ENCODE results near the gene SYT12.

The SYT12 gene

DNA sequence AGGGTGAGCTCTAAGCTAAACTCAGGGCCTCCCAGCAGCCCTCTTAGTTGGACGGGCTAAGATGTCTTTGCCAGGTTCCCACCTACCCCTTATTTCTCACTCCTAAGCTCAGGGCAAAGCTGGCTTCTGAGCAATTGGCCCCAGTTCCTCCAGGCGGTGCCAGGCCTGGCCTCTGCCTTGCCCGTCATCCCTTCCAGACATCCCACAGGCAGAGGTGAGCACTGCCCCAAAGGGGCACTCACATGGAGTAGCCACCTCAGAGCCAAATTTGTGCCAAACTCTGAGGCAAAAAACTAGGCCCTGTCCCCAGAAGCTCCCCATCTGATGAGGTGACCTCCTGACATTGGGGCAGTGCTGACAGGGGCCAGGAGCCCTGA lies 43.4 kb downstream of the SYT12 start:
- H3K4me1 ChIP-seq (ENCODE audit: control insufficient read depth, insufficient read depth, low read length, poor library complexity, severe bottlenecking) = peaks cover under 1% of the 10 kb centered on the region
- no peak overlapping the region for H3K4me3 ChIP-seq (ENCODE audit: insufficient read depth, low read depth, low read length, poor library complexity, severe bottlenecking)
- H3K27ac ChIP-seq (ENCODE audit: insufficient read depth, low read length, poor library complexity, severe bottlenecking) = no peak overlapping the region
- no peaks in the 10 kb centered on the region for H3K36me3 ChIP-seq (ENCODE audit: control insufficient read depth, insufficient read depth, low read length)
- H3K9me3 ChIP-seq (ENCODE audit: control insufficient read depth, low read length) = no peaks in the 10 kb centered on the region
- no peak for DNase-seq
- no peaks in the 10 kb centered on the region for H3K27me3 ChIP-seq (replicated peaks; ENCODE audit: control insufficient read depth, insufficient read depth, low read length, poor library complexity, severe bottlenecking)

DNA sequence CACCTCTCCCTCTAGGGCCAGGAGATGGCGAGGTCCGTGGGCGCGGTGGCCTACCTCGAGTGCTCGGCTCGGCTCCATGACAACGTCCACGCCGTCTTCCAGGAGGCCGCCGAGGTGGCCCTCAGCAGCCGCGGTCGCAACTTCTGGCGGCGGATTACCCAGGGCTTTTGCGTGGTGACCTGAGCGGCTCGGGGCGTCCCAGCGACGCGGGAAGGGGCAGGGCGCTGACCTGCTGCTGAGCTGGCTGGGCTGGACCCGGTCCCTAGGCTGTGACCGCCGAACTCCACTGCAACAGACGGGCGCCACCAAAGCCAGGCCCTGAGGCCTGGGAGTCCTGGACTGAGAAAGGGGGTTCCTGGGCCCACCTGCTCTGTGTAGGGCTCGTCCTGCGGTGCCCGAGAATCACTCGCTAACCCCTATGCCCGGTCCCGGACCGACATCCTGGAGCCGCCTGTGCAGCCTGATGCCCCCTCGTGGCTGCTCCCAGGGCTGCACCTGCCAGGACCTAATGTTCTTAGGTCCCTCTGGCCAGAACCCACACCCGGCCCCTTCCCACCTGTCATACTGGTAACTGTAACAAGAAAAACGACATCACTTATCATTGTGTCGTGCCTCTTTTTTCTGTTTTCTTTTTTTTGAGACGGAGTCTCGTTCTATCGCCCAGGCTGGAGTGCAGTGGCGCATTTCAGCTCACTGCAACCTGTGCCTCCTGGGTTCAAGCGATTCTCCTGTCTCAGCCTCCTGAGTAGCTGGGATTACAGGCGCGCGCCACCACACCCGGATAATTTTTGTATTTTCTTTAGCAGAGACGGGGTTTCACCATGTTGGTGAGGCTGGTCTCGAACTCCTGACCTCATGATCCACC lies 48.7 kb downstream of the SYT12 start:
- Histone ChIP-seq H3K36me3 (ENCODE audit: control insufficient read depth, insufficient read depth, low read length) (no peaks in the 10 kb centered on the region), H3K4me3 (ENCODE audit: insufficient read depth, low read depth, low read length, poor library complexity, severe bottlenecking) (no peak overlapping the region), H3K27ac (ENCODE audit: insufficient read depth, low read length, poor library complexity, severe bottlenecking) (no peak overlapping the region), H3K27me3 (replicated peaks; ENCODE audit: control insufficient read depth, insufficient read depth, low read length, poor library complexity, severe bottlenecking) (peaks cover 4% of the 10 kb centered on the region), H3K4me1 (ENCODE audit: control insufficient read depth, insufficient read depth, low read length, poor library complexity, severe bottlenecking) (peaks cover 2% of the 10 kb centered on the region), H3K9me3 (ENCODE audit: control insufficient read depth, low read length) (no peaks in the 10 kb centered on the region)
- DNase-seq = peak; percentile 28 to 59 (median 36)

DNA sequence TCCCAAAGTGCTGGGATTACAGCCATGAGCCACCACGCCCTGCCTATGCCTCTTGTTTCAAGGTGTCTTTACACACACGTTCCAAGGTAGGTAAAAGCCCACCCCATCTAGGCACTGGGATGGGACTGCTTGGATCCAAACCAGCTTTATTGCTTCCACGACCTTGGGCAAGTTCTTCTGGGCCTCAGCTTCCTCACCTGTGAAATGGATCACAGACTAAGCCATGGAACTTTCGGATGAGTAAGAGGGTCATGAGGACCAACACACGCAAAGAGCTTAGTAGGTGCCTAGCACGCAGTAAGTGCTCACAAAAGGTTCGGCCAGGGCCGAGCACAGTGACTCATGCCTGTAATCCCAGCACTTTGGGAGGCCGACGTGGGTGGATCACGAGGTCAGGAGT lies 49.4 kb downstream of the SYT12 start:
- Histone ChIP-seq H3K27ac (ENCODE audit: insufficient read depth, low read length, poor library complexity, severe bottlenecking) (no peak overlapping the region), H3K9me3 (ENCODE audit: control insufficient read depth, low read length) (no peaks in the 10 kb centered on the region), H3K4me3 (ENCODE audit: insufficient read depth, low read depth, low read length, poor library complexity, severe bottlenecking) (no peak overlapping the region), H3K4me1 (ENCODE audit: control insufficient read depth, insufficient read depth, low read length, poor library complexity, severe bottlenecking) (peaks cover 2% of the 10 kb centered on the region), H3K36me3 (ENCODE audit: control insufficient read depth, insufficient read depth, low read length) (no peaks in the 10 kb centered on the region), H3K27me3 (replicated peaks; ENCODE audit: control insufficient read depth, insufficient read depth, low read length, poor library complexity, severe bottlenecking) (peaks cover 4% of the 10 kb centered on the region)
- DNase-seq = no peak

DNA sequence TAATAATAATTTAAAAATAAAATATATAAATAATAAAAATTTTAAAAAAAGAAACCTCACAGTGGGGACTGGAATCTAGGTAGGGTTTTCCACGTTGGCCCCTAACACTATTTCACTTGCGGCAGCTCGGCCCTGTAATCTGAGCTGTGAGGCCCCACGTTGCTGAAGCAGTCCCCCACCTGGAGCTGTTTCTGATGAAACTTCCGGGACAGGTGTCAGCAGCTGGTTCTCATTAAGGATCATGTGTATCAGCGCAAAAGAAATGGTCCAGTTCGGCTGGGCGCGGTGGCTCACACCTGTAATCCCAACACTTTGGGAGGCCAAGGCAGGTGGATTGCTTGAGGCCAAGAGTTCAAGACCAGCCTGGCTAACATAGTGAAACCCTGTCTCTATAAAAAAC lies 51.0 kb downstream of the SYT12 start:
- Histone ChIP-seq H3K27me3 (replicated peaks; ENCODE audit: control insufficient read depth, insufficient read depth, low read length, poor library complexity, severe bottlenecking) (peaks cover 4% of the 10 kb centered on the region), H3K9me3 (ENCODE audit: control insufficient read depth, low read length) (no peaks in the 10 kb centered on the region), H3K4me3 (ENCODE audit: insufficient read depth, low read depth, low read length, poor library complexity, severe bottlenecking) (no peak overlapping the region), H3K36me3 (ENCODE audit: control insufficient read depth, insufficient read depth, low read length) (no peaks in the 10 kb centered on the region), H3K4me1 (ENCODE audit: control insufficient read depth, insufficient read depth, low read length, poor library complexity, severe bottlenecking) (peaks cover 2% of the 10 kb centered on the region), H3K27ac (ENCODE audit: insufficient read depth, low read length, poor library complexity, severe bottlenecking) (no peak overlapping the region)
- no peak for DNase-seq

DNA sequence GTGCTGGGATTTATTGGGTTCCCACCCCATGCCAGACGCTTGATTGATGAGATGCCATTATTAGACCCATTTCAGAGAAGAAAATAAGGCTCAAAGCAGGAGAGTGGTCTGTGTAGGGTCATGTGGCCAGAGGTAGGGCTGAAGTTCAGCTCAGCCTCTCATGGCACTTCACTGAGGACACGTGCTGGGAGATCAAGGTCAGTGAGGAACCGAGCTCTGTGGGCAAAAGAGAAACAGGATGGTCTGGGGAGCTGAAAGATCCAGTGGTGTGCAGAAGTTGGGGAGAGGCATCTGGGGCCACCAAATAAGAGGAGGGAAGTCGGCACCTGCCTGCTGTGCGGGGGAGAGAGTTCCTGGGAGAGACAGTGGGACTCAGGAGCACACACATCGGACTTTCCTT lies 53.3 kb downstream of the SYT12 start:
- DNase-seq = no peak
- Histone ChIP-seq H3K4me1 (ENCODE audit: control insufficient read depth, insufficient read depth, low read length, poor library complexity, severe bottlenecking) (peaks cover 2% of the 10 kb centered on the region), H3K27ac (ENCODE audit: insufficient read depth, low read length, poor library complexity, severe bottlenecking) (no peak overlapping the region), H3K27me3 (replicated peaks; ENCODE audit: control insufficient read depth, insufficient read depth, low read length, poor library complexity, severe bottlenecking) (peaks cover 4% of the 10 kb centered on the region), H3K9me3 (ENCODE audit: control insufficient read depth, low read length) (no peaks in the 10 kb centered on the region), H3K4me3 (ENCODE audit: insufficient read depth, low read depth, low read length, poor library complexity, severe bottlenecking) (no peak overlapping the region), H3K36me3 (ENCODE audit: control insufficient read depth, insufficient read depth, low read length) (no peaks in the 10 kb centered on the region)

DNA sequence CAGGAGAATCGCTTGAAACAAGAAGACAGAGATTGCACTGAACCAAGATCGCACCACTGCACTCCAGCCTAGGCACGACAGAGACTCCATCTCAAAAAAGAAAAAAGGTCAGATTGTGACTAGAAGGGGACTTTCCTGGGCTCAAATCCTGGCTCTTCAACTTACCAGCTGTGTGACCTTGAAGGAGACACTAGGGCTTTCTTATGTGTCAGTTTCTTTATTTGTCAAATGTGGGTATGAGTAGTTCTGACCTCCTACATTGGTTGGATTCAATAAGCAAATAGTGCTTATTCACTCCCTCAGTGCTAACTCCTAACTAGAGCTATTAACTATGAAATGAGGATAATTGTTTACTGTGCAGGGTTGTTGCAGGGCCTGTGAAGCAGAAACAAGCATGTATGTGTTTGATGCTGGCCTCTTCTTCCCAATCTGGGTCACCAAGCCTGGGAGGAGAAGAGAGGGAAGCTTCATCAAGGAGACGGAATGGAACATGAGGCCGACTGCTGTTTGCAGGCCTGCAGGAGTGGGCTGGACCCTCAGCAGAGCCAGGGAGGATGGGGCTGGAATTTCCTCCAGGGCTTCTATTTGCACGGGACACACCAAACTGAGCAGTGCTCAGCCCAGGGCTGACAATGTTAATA lies 56.3 kb downstream of the SYT12 start:
- H3K36me3 ChIP-seq (ENCODE audit: control insufficient read depth, insufficient read depth, low read length) = no peaks in the 10 kb centered on the region
- H3K4me1 ChIP-seq (ENCODE audit: control insufficient read depth, insufficient read depth, low read length, poor library complexity, severe bottlenecking) = peaks cover 6% of the 10 kb centered on the region
- H3K27ac ChIP-seq (ENCODE audit: insufficient read depth, low read length, poor library complexity, severe bottlenecking) = no peak overlapping the region
- H3K27me3 ChIP-seq (replicated peaks; ENCODE audit: control insufficient read depth, insufficient read depth, low read length, poor library complexity, severe bottlenecking) = no peaks in the 10 kb centered on the region
- H3K4me3 ChIP-seq (ENCODE audit: insufficient read depth, low read depth, low read length, poor library complexity, severe bottlenecking) = no peak overlapping the region
- H3K9me3 ChIP-seq (ENCODE audit: control insufficient read depth, low read length) = no peaks in the 10 kb centered on the region
- no peak for DNase-seq

DNA sequence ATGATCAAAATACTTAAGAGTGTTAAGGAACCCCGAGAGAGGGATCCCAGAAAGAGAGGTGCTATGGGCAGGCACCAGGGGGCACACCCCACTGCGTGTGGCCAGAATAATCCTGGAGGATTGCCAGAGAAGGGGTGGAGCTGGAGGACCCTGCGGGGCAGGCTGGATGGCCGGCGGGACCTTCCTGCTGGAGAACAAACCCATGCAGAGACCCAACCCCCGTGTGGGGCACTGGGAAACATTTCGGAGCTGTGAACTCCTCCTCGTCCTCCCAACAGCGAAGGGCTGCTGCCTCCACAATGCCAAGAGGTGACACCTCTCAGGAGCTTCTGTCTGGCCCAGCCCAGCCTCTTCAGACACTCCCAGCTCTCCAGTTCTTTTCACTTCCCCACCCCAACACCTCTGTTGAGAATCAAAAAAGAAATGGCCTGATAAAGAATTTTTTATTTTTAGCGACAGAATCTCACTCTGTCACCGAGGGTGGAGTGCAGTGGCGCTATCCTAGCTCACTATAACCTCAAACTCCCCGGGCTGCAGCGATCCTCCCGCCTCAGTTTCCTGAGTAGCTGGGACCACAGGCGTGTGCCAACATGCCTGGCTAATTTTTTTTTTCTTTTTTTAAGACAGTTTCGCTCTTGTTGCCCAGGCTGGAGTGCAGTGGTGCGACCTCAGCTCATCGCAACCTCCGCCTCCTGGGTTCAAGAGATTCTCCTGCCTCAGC lies 59.3 kb downstream of the SYT12 start:
- H3K27ac ChIP-seq (ENCODE audit: insufficient read depth, low read length, poor library complexity, severe bottlenecking) = no peak overlapping the region
- H3K9me3 ChIP-seq (ENCODE audit: control insufficient read depth, low read length) = no peaks in the 10 kb centered on the region
- no peak overlapping the region for H3K4me3 ChIP-seq (ENCODE audit: insufficient read depth, low read depth, low read length, poor library complexity, severe bottlenecking)
- no peaks in the 10 kb centered on the region for H3K36me3 ChIP-seq (ENCODE audit: control insufficient read depth, insufficient read depth, low read length)
- no peaks in the 10 kb centered on the region for H3K27me3 ChIP-seq (replicated peaks; ENCODE audit: control insufficient read depth, insufficient read depth, low read length, poor library complexity, severe bottlenecking)
- peaks cover 6% of the 10 kb centered on the region for H3K4me1 ChIP-seq (ENCODE audit: control insufficient read depth, insufficient read depth, low read length, poor library complexity, severe bottlenecking)
- DNase-seq = no peak

DNA sequence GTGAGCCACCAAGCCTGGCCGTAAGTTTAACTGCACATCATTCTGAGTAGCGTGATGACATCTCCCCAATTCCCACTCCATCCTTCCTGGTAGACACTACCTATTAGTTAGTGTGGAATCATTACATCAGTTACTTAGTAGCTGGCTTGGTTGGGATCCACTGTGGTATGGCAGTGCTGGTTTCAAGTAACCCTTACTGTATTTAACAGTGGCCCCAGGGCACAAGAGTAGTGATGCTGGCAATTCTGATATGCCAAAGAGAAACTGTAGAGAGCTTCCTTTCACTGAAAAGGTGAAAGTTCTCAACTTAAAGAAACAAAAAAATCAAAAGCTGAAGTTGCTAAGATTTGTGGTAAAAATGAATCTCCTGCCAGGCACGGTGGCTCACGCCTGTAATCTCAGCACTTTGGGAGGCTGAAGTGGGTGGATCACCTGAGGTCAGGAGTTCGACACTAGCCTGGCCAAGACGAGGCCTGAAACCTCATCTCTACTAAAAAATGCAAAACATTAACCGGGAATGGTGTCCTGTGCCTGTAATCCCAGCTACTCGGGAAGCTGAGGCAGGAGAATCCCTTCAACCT lies 60.9 kb downstream of the SYT12 start:
- H3K36me3 ChIP-seq (ENCODE audit: control insufficient read depth, insufficient read depth, low read length) = no peaks in the 10 kb centered on the region
- H3K9me3 ChIP-seq (ENCODE audit: control insufficient read depth, low read length) = no peaks in the 10 kb centered on the region
- H3K4me1 ChIP-seq (ENCODE audit: control insufficient read depth, insufficient read depth, low read length, poor library complexity, severe bottlenecking) = peaks cover 6% of the 10 kb centered on the region
- no peaks in the 10 kb centered on the region for H3K27me3 ChIP-seq (replicated peaks; ENCODE audit: control insufficient read depth, insufficient read depth, low read length, poor library complexity, severe bottlenecking)
- no peak overlapping the region for H3K27ac ChIP-seq (ENCODE audit: insufficient read depth, low read length, poor library complexity, severe bottlenecking)
- DNase-seq = no peak
- no peak overlapping the region for H3K4me3 ChIP-seq (ENCODE audit: insufficient read depth, low read depth, low read length, poor library complexity, severe bottlenecking)

DNA sequence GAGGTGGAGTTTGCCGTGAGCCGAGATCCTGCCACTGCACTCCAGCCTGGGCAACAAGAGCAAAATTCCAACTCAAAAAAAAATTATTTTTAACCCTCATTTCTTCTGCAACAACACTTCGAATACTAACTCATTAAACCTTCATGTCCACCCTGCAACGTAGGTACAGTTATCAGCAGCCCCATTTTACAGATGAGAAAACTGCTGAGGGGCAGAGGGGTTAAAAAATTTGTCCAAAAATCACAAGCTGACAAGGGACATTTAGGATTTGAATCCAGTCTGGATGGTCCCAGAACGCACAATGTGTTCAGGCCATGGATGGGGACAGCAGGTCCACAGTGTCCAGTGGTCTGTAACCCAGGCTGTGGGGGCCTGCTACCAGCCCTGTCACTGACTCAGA lies 62.7 kb downstream of the SYT12 start:
- no peaks in the 10 kb centered on the region for H3K36me3 ChIP-seq (ENCODE audit: control insufficient read depth, insufficient read depth, low read length)

More for the DNA sequence above, 62.7 kb downstream of the SYT12 start:
- Histone ChIP-seq H3K27me3 (replicated peaks; ENCODE audit: control insufficient read depth, insufficient read depth, low read length, poor library complexity, severe bottlenecking) (no peaks in the 10 kb centered on the region), H3K27ac (ENCODE audit: insufficient read depth, low read length, poor library complexity, severe bottlenecking) (no peak overlapping the region), H3K4me3 (ENCODE audit: insufficient read depth, low read depth, low read length, poor library complexity, severe bottlenecking) (no peak overlapping the region), H3K4me1 (ENCODE audit: control insufficient read depth, insufficient read depth, low read length, poor library complexity, severe bottlenecking) (peaks cover 6% of the 10 kb centered on the region), H3K9me3 (ENCODE audit: control insufficient read depth, low read length) (no peaks in the 10 kb centered on the region)
- DNase-seq = no peak
